HUES64 (cell line): ENCODE results near the gene SPI1.

Experiments used
- H3K27ac ChIP-seq: 2 replicates; pipeline ENCODE4 v1.7.0; 2013; ENCODE audit warnings: low read depth, low read length, inconsistent platforms
- H3K27me3 ChIP-seq: 2 replicates; pipeline ENCODE4 v1.6.1; 2013; ENCODE audit warnings: mild to moderate bottlenecking, low read length; ENCODE audit not compliant: insufficient read depth
- H3K36me3 ChIP-seq: 2 replicates; pipeline ENCODE4 v1.6.1; 2013; ENCODE audit warnings: mild to moderate bottlenecking, low read length; ENCODE audit not compliant: insufficient read depth
- H3K4me1 ChIP-seq: 2 replicates; pipeline ENCODE4 v1.6.1; 2013; ENCODE audit warnings: mild to moderate bottlenecking, low read length, moderate library complexity; ENCODE audit not compliant: insufficient read depth
- H3K4me3 ChIP-seq: 2 replicates; pipeline ENCODE4 v1.5.1; 2013; ENCODE audit warnings: mild to moderate bottlenecking, low read length, moderate library complexity
- H3K9ac ChIP-seq: 2 replicates; pipeline ENCODE4 v1.6.1; 2013; ENCODE audit warnings: mild to moderate bottlenecking, low read depth, low read length
- H3K9me3 ChIP-seq: 2 replicates; pipeline ENCODE4 v1.6.1; 2013; ENCODE audit warnings: low read depth, low read length; ENCODE audit not compliant: insufficient read depth
- WGBS: fragments of 150-250, 120-280 bp; methylation state at CpG from one replicate; pipeline ENCODE4 v1.1.7; 2013; ENCODE audit warnings: missing lambda C conversion rate; 5-methylcytosine and 5-hydroxymethylcytosine counted together

Gene SPI1

GRCh38 chr11:47400768-47401279 lies 22.5 kb upstream of the SPI1 start:
- no peak overlapping the region for H3K9ac ChIP-seq
- no peaks in the 10 kb centered on the region for H3K36me3 ChIP-seq
- H3K27me3 ChIP-seq: no peaks in the 10 kb centered on the region
- H3K4me1 ChIP-seq: peaks cover 12% of the 10 kb centered on the region
- peak overlapping the region; percentile 55 for H3K4me3 ChIP-seq
- WGBS: 17% methylated on average over 7 of the region's 8 CpGs
- H3K9me3 ChIP-seq: no peaks in the 10 kb centered on the region
- H3K27ac ChIP-seq: peak overlapping the region; percentile 72; the same call in 1 of the 2 replicates

GRCh38 chr11:47399860-47400767 lies 21.8 kb upstream of the SPI1 start:
- no peaks in the 10 kb centered on the region for H3K9me3 ChIP-seq
- peaks cover 12% of the 10 kb centered on the region for H3K4me1 ChIP-seq
- no peaks in the 10 kb centered on the region for H3K27me3 ChIP-seq
- peak overlapping the region; percentile 72; the same call in 1 of the 2 replicates for H3K27ac ChIP-seq
- H3K36me3 ChIP-seq: no peaks in the 10 kb centered on the region
- H3K9ac ChIP-seq: peak overlapping the region; percentile 50
- 13% methylated on average over 23 of the region's 47 CpGs for WGBS
- H3K4me3 ChIP-seq: peak overlapping the region; percentile 56

- peaks cover 12% of the 10 kb centered on the region for H3K4me1 ChIP-seq
- H3K9ac ChIP-seq: no peak overlapping the region
Observed at GRCh38 chr11:47398551-47398950, 20.2 kb upstream of the SPI1 start.

GRCh38 chr11:47398011-47398410 lies 19.7 kb upstream of the SPI1 start:
- Histone ChIP-seq H3K27ac (no peak overlapping the region), H3K9me3 (no peaks in the 10 kb centered on the region), H3K36me3 (no peaks in the 10 kb centered on the region), H3K27me3 (no peaks in the 10 kb centered on the region), H3K4me1 (peaks cover 12% of the 10 kb centered on the region), H3K4me3 (no peak overlapping the region), H3K9ac (no peak overlapping the region)
- WGBS: 81% methylated on average over 3 of the region's 3 CpGs

More at GRCh38 chr11:47398551-47398950, 20.2 kb upstream of the SPI1 start:
- 80% methylated on average over 1 of the region's 1 CpG for WGBS
- no peaks in the 10 kb centered on the region for H3K36me3 ChIP-seq
- no peaks in the 10 kb centered on the region for H3K9me3 ChIP-seq
- no peak overlapping the region for H3K4me3 ChIP-seq
- H3K27ac ChIP-seq: no peak overlapping the region
- no peaks in the 10 kb centered on the region for H3K27me3 ChIP-seq

- Histone ChIP-seq H3K9ac (no peak overlapping the region), H3K36me3 (no peaks in the 10 kb centered on the region), H3K9me3 (no peaks in the 10 kb centered on the region), H3K4me1 (peaks cover 7% of the 10 kb centered on the region), H3K27ac (no peak overlapping the region), H3K4me3 (no peak overlapping the region), H3K27me3 (no peaks in the 10 kb centered on the region)
- 94% methylated on average over 3 of the region's 3 CpGs for WGBS
Observed at GRCh38 chr11:47396049-47396320, 17.6 kb upstream of the SPI1 start.

GRCh38 chr11:47395223-47396048 lies 17.1 kb upstream of the SPI1 start:
- Histone ChIP-seq H3K9ac (no peak overlapping the region), H3K36me3 (no peaks in the 10 kb centered on the region), H3K9me3 (no peaks in the 10 kb centered on the region), H3K4me1 (peaks cover 6% of the 10 kb centered on the region; the same call in 1 of the 2 replicates), H3K27me3 (no peaks in the 10 kb centered on the region), H3K27ac (no peak overlapping the region), H3K4me3 (no peak overlapping the region)
- 93% methylated on average over 25 of the region's 25 CpGs for WGBS

GRCh38 chr11:47394322-47395222 lies 16.2 kb upstream of the SPI1 start:
- no peaks in the 10 kb centered on the region for H3K36me3 ChIP-seq
- H3K4me1 ChIP-seq: 0 out of 2 replicates have a peak, but pooled peaks cover 3% of the 10 kb centered on the region
- no peak overlapping the region for H3K4me3 ChIP-seq
- no peaks in the 10 kb centered on the region for H3K27me3 ChIP-seq
- no peaks in the 10 kb centered on the region for H3K9me3 ChIP-seq
- H3K27ac ChIP-seq: no peak overlapping the region
- 89% methylated on average over 39 of the region's 39 CpGs for WGBS
- no peak overlapping the region for H3K9ac ChIP-seq

- 95% methylated on average over 9 of the region's 9 CpGs for WGBS
- Histone ChIP-seq H3K4me3 (no peak overlapping the region), H3K9me3 (no peaks in the 10 kb centered on the region), H3K4me1 (0 out of 2 replicates have a peak, but pooled peaks cover 3% of the 10 kb centered on the region), H3K36me3 (no peaks in the 10 kb centered on the region), H3K27ac (no peak overlapping the region), H3K9ac (no peak overlapping the region), H3K27me3 (no peaks in the 10 kb centered on the region)
Observed at GRCh38 chr11:47394050-47394321, 15.6 kb upstream of the SPI1 start.

- Histone ChIP-seq H3K27me3 (no peaks in the 10 kb centered on the region), H3K4me1 (0 out of 2 replicates have a peak, but pooled peaks cover 3% of the 10 kb centered on the region), H3K4me3 (no peak overlapping the region), H3K27ac (no peak overlapping the region), H3K9me3 (no peaks in the 10 kb centered on the region), H3K9ac (no peak overlapping the region), H3K36me3 (no peaks in the 10 kb centered on the region)
- WGBS: 88% methylated on average over 20 of the region's 20 CpGs
Observed at GRCh38 chr11:47393163-47394049, 15.1 kb upstream of the SPI1 start.

- WGBS: 93% methylated on average over 14 of the region's 14 CpGs
- Histone ChIP-seq H3K9me3 (no peaks in the 10 kb centered on the region), H3K27ac (no peak overlapping the region), H3K4me3 (no peak overlapping the region), H3K9ac (no peak overlapping the region), H3K36me3 (no peaks in the 10 kb centered on the region), H3K4me1 (no peaks in the 10 kb centered on the region), H3K27me3 (no peaks in the 10 kb centered on the region)
Observed at GRCh38 chr11:47392546-47393162, 14.3 kb upstream of the SPI1 start.
